H1 (cell line): ENCODE measurements around the gene UFD1. TPM values are rescaled to one million over a fixed set of nuclear protein-coding genes. Genes with fewer than 3 reads are reported as not detected.

Experiments
- CTCF ChIA-PET: fragments of 300-600 bp; sonication (Branson Sonifier 250); formaldehyde crosslinking; loops from one replicate; lab custom pipeline; 2021; ENCODE audit not compliant: partially characterized antibody; lab: Charles Lee
- POLR2A ChIA-PET: fragments of 300-600 bp; sonication (Branson Sonifier 250); formaldehyde crosslinking; loops from one replicate; lab custom pipeline; 2021; ENCODE audit warnings: inconsistent platforms; ENCODE audit not compliant: partially characterized antibody; lab: Charles Lee
- DNase-seq, 2 experiments: peaks; one replicate each; pipeline versions ENCODE4 v3.0.0 to v3.0.0-alpha.2; 2010 to 2022; ENCODE audit warnings: low spot score in 2 of 2, low read depth in 1 of 2, mixed read lengths in 1 of 2
- FAIRE-seq: peaks from 2 replicates; lab custom pipeline; 2011; peaks lifted over from hg19 to GRCh38; lab: Jason Lieb, UNC
- H2AFZ ChIP-seq: 2 replicates; pipeline ENCODE4 v1.8.1; 2012; ENCODE audit warnings: low read length, inconsistent platforms
- H2AK5ac ChIP-seq: 2 replicates; pipeline ENCODE4 v1.6.1; 2013; ENCODE audit warnings: low read depth, low read length
- H2BK120ac ChIP-seq: replicated peaks from 2 replicates; pipeline ENCODE3; 2013; ENCODE audit warnings: low read depth, low read length, inconsistent platforms
- H2BK12ac ChIP-seq: 2 replicates; pipeline ENCODE4 v1.6.1; 2013; ENCODE audit warnings: low read depth, low read length
- H2BK15ac ChIP-seq: 2 replicates; pipeline ENCODE4 v1.6.1; 2013; ENCODE audit warnings: low read length
- H2BK20ac ChIP-seq: 2 replicates; pipeline ENCODE4 v1.6.1; 2013; ENCODE audit warnings: low read length
- H2BK5ac ChIP-seq: 2 replicates; pipeline ENCODE4 v1.6.1; 2013; ENCODE audit warnings: low read depth, low read length
- H3K14ac ChIP-seq: 2 replicates; pipeline ENCODE4 v1.6.1; 2013; ENCODE audit warnings: inconsistent platforms; ENCODE audit not compliant: insufficient read length
- H3K18ac ChIP-seq: 2 replicates; pipeline ENCODE4 v1.6.1; 2013; ENCODE audit warnings: low read length; ENCODE audit errors: extremely low read depth
- H3K23ac ChIP-seq: 2 replicates; pipeline ENCODE4 v1.6.1; 2013; ENCODE audit warnings: inconsistent platforms; ENCODE audit not compliant: insufficient read length
- H3K23me2 ChIP-seq: 2 replicates; pipeline ENCODE4 v1.6.1; 2013; ENCODE audit warnings: low read depth, low read length
- H3K27ac ChIP-seq: 2 replicates; pipeline ENCODE4 v1.6.1; 2011; ENCODE audit warnings: low read depth, low read length, inconsistent platforms
- H3K27me3 ChIP-seq, 4 experiments: replicated peaks in 1 of 4; 1 replicate in 1 of 4; 2 replicates in 3 of 4; pipeline versions ENCODE4 v1.6.1 to v1.8.1; 2011 to 2013; ENCODE audit warnings: low read length in 3 of 4, mild to moderate bottlenecking in 3 of 4, inconsistent platforms in 2 of 4, mixed read lengths in 2 of 4, moderate library complexity in 1 of 4; ENCODE audit not compliant: control insufficient read depth in 3 of 4, insufficient read depth in 3 of 4; ENCODE audit errors: extremely low read depth in 1 of 4
- H3K36me3 ChIP-seq, 4 experiments: 2 replicates each; pipeline versions ENCODE4 v1.6.1 to v1.8.1; 2011 to 2013; ENCODE audit warnings: mild to moderate bottlenecking in 4 of 4, low read length in 3 of 4, moderate library complexity in 2 of 4, control low read depth in 1 of 4, inconsistent platforms in 1 of 4; ENCODE audit not compliant: insufficient read depth in 4 of 4, control insufficient read depth in 2 of 4
- H3K4ac ChIP-seq: replicated peaks from 2 replicates; pipeline ENCODE3; 2013; ENCODE audit warnings: low read length, low read depth, mixed read lengths, inconsistent platforms; ENCODE audit not compliant: insufficient read length
- H3K4me1 ChIP-seq, 4 experiments: replicated peaks in 1 of 4; 1 replicate in 1 of 4; 2 replicates in 3 of 4; pipeline versions ENCODE4 v1.6.1 to v1.8.1; 2011 to 2013; ENCODE audit warnings: low read length in 3 of 4, inconsistent platforms in 2 of 4, mixed read lengths in 1 of 4; ENCODE audit not compliant: insufficient read depth in 4 of 4, control insufficient read depth in 3 of 4
- H3K4me2 ChIP-seq, 2 experiments: 2 replicates each; pipeline versions ENCODE4 v1.6.1 to v1.8.1; 2011 to 2013; ENCODE audit warnings: low read depth in 2 of 2, low read length in 2 of 2, control low read depth in 1 of 2, inconsistent platforms in 1 of 2, mild to moderate bottlenecking in 1 of 2; ENCODE audit not compliant: insufficient read depth in 1 of 2
- H3K4me3 ChIP-seq, 4 experiments: fragments of 200-600, 300-600 bp in 1 of 4; sonication (generic), shearing (Covaris generic), sonication (Bioruptor Twin) in 1 of 4; 2 replicates each; pipeline versions ENCODE4 v1.5.1 to v1.8.1; 2011 to 2016; ENCODE audit warnings: low read length in 4 of 4, low read depth in 3 of 4, control low read depth in 2 of 4, inconsistent platforms in 2 of 4, mild to moderate bottlenecking in 2 of 4, mixed read lengths in 1 of 4, moderate library complexity in 1 of 4; ENCODE audit not compliant: insufficient read depth in 2 of 4; ENCODE audit errors: extremely low read depth in 1 of 4
- H3K56ac ChIP-seq: replicated peaks from 2 replicates; pipeline ENCODE3; 2013; ENCODE audit warnings: low read depth, mild to moderate bottlenecking, mixed read lengths, low read length, inconsistent platforms; ENCODE audit not compliant: insufficient read length
- H3K79me1 ChIP-seq: 2 replicates; pipeline ENCODE4 v1.6.1; 2013; ENCODE audit warnings: low read depth, low read length, control low read depth
- H3K79me2 ChIP-seq, 2 experiments: 2 replicates each; pipeline versions ENCODE4 v1.6.1 to v1.8.1; 2012 to 2013; ENCODE audit warnings: low read length in 2 of 2, mild to moderate bottlenecking in 2 of 2, inconsistent platforms in 1 of 2; ENCODE audit not compliant: insufficient read depth in 2 of 2, control insufficient read depth in 1 of 2
- H3K9ac ChIP-seq, 4 experiments: replicated peaks in 1 of 4; 1 replicate in 1 of 4; 2 replicates in 3 of 4; pipeline versions ENCODE4 v1.6.1 to v1.8.1; 2011 to 2013; ENCODE audit warnings: low read depth in 3 of 4, low read length in 3 of 4, control low read depth in 2 of 4, mild to moderate bottlenecking in 2 of 4, moderate library complexity in 2 of 4, inconsistent platforms in 1 of 4; ENCODE audit errors: extremely low read depth in 1 of 4
- H3K9me3 ChIP-seq, 2 experiments: 2 replicates each; pipeline versions ENCODE4 v1.6.1 to v1.8.1; 2012 to 2013; ENCODE audit warnings: mild to moderate bottlenecking in 2 of 2, moderate library complexity in 2 of 2, control low read depth in 1 of 2, inconsistent platforms in 1 of 2, low read depth in 1 of 2, low read length in 1 of 2, mixed read lengths in 1 of 2; ENCODE audit not compliant: insufficient read depth in 2 of 2
- H4K20me1 ChIP-seq, 2 experiments: replicated peaks in 1 of 2; 2 replicates each; pipeline versions ENCODE3 to v1.8.1; 2011 to 2013; ENCODE audit warnings: inconsistent platforms in 2 of 2, low read length in 2 of 2, mild to moderate bottlenecking in 1 of 2; ENCODE audit not compliant: insufficient read depth in 2 of 2, control insufficient read depth in 1 of 2
- H4K5ac ChIP-seq: 2 replicates; pipeline ENCODE4 v1.6.1; 2013; ENCODE audit warnings: low read length, low read depth, mixed read lengths, inconsistent platforms; ENCODE audit not compliant: insufficient read length
- H4K8ac ChIP-seq: 2 replicates; pipeline ENCODE4 v1.8.0; 2013; ENCODE audit warnings: mild to moderate bottlenecking, moderate library complexity, low read length, inconsistent platforms; ENCODE audit not compliant: insufficient read depth; ENCODE audit errors: extremely low read depth
- H4K91ac ChIP-seq: replicated peaks from 2 replicates; pipeline ENCODE3; 2013; ENCODE audit warnings: low read length, mixed read lengths, inconsistent platforms; ENCODE audit not compliant: insufficient read length
- BACH1 ChIP-seq: IDR thresholded peaks from 2 replicates; pipeline ENCODE4 v1.6.1; 2012; ENCODE audit warnings: low read length, improper control_type of control experiment
- JUND ChIP-seq: IDR thresholded peaks from 2 replicates; pipeline ENCODE4 v1.6.1; 2011; ENCODE audit warnings: mild to moderate bottlenecking, improper control_type of control experiment, low read length
- NANOG ChIP-seq: IDR thresholded peaks from 2 replicates; pipeline ENCODE4 v1.6.1; 2011; ENCODE audit warnings: low read length, low read depth, mild to moderate bottlenecking, inconsistent platforms; ENCODE audit not compliant: insufficient read depth, poor library complexity, severe bottlenecking
- RXRA ChIP-seq: IDR thresholded peaks from 2 replicates; pipeline ENCODE4 v1.6.1; 2011; ENCODE audit warnings: low read depth, mild to moderate bottlenecking, low read length, moderate library complexity; ENCODE audit not compliant: insufficient read depth
- WGBS, 2 experiments: shearing (Covaris generic) in 1 of 2; methylation state at CpG; one replicate each; pipeline versions ENCODE4 v1.1.6 to v1.1.7; 2013 to 2015; ENCODE audit warnings: low lambda C conversion rate in 2 of 2, mixed read lengths in 2 of 2, inconsistent platforms in 1 of 2, low coverage in 1 of 2, missing lambda C conversion rate in 1 of 2; ENCODE audit not compliant: insufficient replicate concordance in 2 of 2, insufficient coverage in 1 of 2, insufficient read length in 1 of 2; ENCODE audit errors: extremely low coverage in 1 of 2, missing lambda C conversion rate in 1 of 2; 5-methylcytosine and 5-hydroxymethylcytosine counted together
- polyA plus RNA-seq, 7 experiments: library from polyadenylated mRNA; depleted of rRNA in 3 of 7; stranded (reverse) in 5 of 7; unstranded in 2 of 7; fragments of >200 nt in 5 of 7; fragments of 200-250 nt in 2 of 7; gene quantifications; 1 replicate in 5 of 7; 2 replicates in 1 of 7; 4 replicates in 1 of 7; pipeline versions ENCODE4 v1.2.1 to v1.2.3, GENCODE V29; 2011 to 2013; ENCODE audit warnings: missing spikeins in 2 of 7, mixed read lengths in 2 of 7
- total RNA-seq: library from RNA; stranded (reverse); fragmentation: NEBNext Ultra II Directional; extraction: Animal tissue kit (Norgen Biotek cat#: 25700); gene quantifications from 2 replicates; pipeline ENCODE4 v1.2.1, GENCODE V29; 2021

The UFD1 gene
- total and polyA plus RNA-seq, 2 of the 8 experiments (the other 6 are each of a cell fraction or from before 2014, with no cell fraction given), result 74.6 to 116 TPM

- H3K23ac ChIP-seq, result no peak overlapping the region
- no peak overlapping the region for H3K18ac ChIP-seq
- no peak overlapping the region for H2BK120ac ChIP-seq
- H3K27me3 ChIP-seq, result no peaks in the 10 kb centered on the region
- H3K9me3 ChIP-seq, result no peaks in the 10 kb centered on the region
- no peak overlapping the region for H2BK15ac ChIP-seq
- H4K20me1 ChIP-seq, result peaks cover 2 to 11% of the 10 kb centered on the region in 2 experiments
- H2AK5ac ChIP-seq, result no peak overlapping the region
- no peaks in the 10 kb centered on the region for H3K79me1 ChIP-seq
- no peak overlapping the region for H3K56ac ChIP-seq
- no peak overlapping the region for H2AFZ ChIP-seq
- no peak overlapping the region for H3K9ac ChIP-seq
- no peak overlapping the region for H4K5ac ChIP-seq
- H3K4me2 ChIP-seq, result no peak overlapping the region
- WGBS, 2 experiments, result 89% methylated on average over 4 of the region's 4 CpGs; no CpG with 5 or more reads in 1 of the 2 experiments
- H3K27ac ChIP-seq, result no peak overlapping the region
- H2BK20ac ChIP-seq, result no peak overlapping the region
- H2BK5ac ChIP-seq, result no peak overlapping the region
- no peak overlapping the region for H3K4me3 ChIP-seq
- no peaks in the 10 kb centered on the region for H3K4me1 ChIP-seq
- POLR2A ChIA-PET, result no interaction called here
- H4K91ac ChIP-seq, result no peak overlapping the region
- FAIRE-seq (no peak), DNase-seq (no peak)
- H3K36me3 ChIP-seq, result peaks cover 8 to 36% (median 25%) of the 10 kb centered on the region in 4 experiments; a peak in 7 of 8 replicates
- H3K14ac ChIP-seq, result no peak overlapping the region
- no peaks in the 10 kb centered on the region for H3K23me2 ChIP-seq
- no peaks in the 10 kb centered on the region for H3K79me2 ChIP-seq
- no peak overlapping the region for H4K8ac ChIP-seq
- no peak overlapping the region for H2BK12ac ChIP-seq
- H3K4ac ChIP-seq, result no peak overlapping the region
- CTCF ChIA-PET, result no interaction called here
- no peak for TF ChIP-seq NANOG
- no peak for TF ChIP-seq BACH1
- no peak for TF ChIP-seq RXRA
- TF ChIP-seq JUND, result no peak
Observed at GRCh38 chr22:19402642-19403191, 76.3 kb downstream of the UFD1 start.
